HEK293 (cell line): ENCODE results near the gene ITGAL.

ENCODE experiments used
- KLF1 ChIP-seq: fragments of 450-650 bp; formaldehyde crosslinking; IDR thresholded peaks from 2 replicates; pipeline ENCODE4 v1.5.1; 2016; ENCODE audit warnings: missing biosample characterization, missing genetic modification characterization
- PATZ1 ChIP-seq: fragments of 450-650 bp; formaldehyde crosslinking; IDR thresholded peaks from 2 replicates; pipeline ENCODE4 v1.5.1; 2016; ENCODE audit warnings: missing biosample characterization, missing genetic modification characterization
- PBX3 ChIP-seq: sonication (generic); formaldehyde crosslinking; IDR thresholded peaks from 2 replicates; pipeline ENCODE4 v1.8.1; 2022; ENCODE audit warnings: mild to moderate bottlenecking, moderate library complexity, missing genetic modification reagents
- PRDM4 ChIP-seq: fragments of 450-650 bp; formaldehyde crosslinking; IDR thresholded peaks from 2 replicates; pipeline ENCODE4 v1.5.1; 2017; ENCODE audit warnings: missing biosample characterization, missing genetic modification characterization
- WT1 ChIP-seq: fragments of 450-650 bp; formaldehyde crosslinking; IDR thresholded peaks from 2 replicates; pipeline ENCODE4 v1.5.1; 2016; ENCODE audit warnings: missing biosample characterization, missing genetic modification characterization
- YY1 ChIP-seq: fragments of 450-650 bp; formaldehyde crosslinking; IDR thresholded peaks from 2 replicates; pipeline ENCODE4 v1.5.1; 2018; ENCODE audit warnings: missing biosample characterization, missing genetic modification characterization
- ZBTB1 ChIP-seq: fragments of 450-650 bp; formaldehyde crosslinking; IDR thresholded peaks from 2 replicates; pipeline ENCODE4 v1.5.1; 2016; ENCODE audit warnings: missing biosample characterization, missing genetic modification characterization
- ZBTB11 ChIP-seq: fragments of 450-650 bp; formaldehyde crosslinking; conservative IDR thresholded peaks from 2 replicates; pipeline ENCODE4 v1.5.1; 2016; ENCODE audit warnings: low read depth, missing biosample characterization, missing genetic modification characterization
- ZNF10 ChIP-seq: fragments of 450-650 bp; formaldehyde crosslinking; IDR thresholded peaks from 2 replicates; pipeline ENCODE4 v1.5.1; 2017; ENCODE audit warnings: missing biosample characterization, missing genetic modification characterization
- ZNF121 ChIP-seq: fragments of 450-650 bp; formaldehyde crosslinking; IDR thresholded peaks from 2 replicates; pipeline ENCODE4 v1.5.1; 2016; ENCODE audit warnings: missing biosample characterization, missing genetic modification characterization
- ZNF184 ChIP-seq: fragments of 450-650 bp; IDR thresholded peaks from 2 replicates; pipeline ENCODE4 v1.5.1; 2018; ENCODE audit warnings: missing biosample characterization, mild to moderate bottlenecking, missing genetic modification characterization
- ZNF24 ChIP-seq: fragments of 450-650 bp; formaldehyde crosslinking; IDR thresholded peaks from 2 replicates; pipeline ENCODE4 v1.5.1; 2016; ENCODE audit warnings: missing biosample characterization, missing genetic modification characterization
- ZNF266 ChIP-seq: fragments of 450-650 bp; formaldehyde crosslinking; IDR thresholded peaks from 2 replicates; pipeline ENCODE4 v1.5.1; 2016; ENCODE audit warnings: missing biosample characterization, missing genetic modification characterization, low read depth
- ZNF311 ChIP-seq: fragments of 450-650 bp; formaldehyde crosslinking; IDR thresholded peaks from 2 replicates; pipeline ENCODE4 v1.5.1; 2017; ENCODE audit warnings: missing biosample characterization, missing genetic modification characterization, borderline replicate concordance
- ZNF354C ChIP-seq: fragments of 450-650 bp; formaldehyde crosslinking; IDR thresholded peaks from 2 replicates; pipeline ENCODE4 v1.5.1; 2016; ENCODE audit warnings: missing biosample characterization, missing genetic modification characterization, low read depth, borderline replicate concordance
- ZNF623 ChIP-seq: fragments of 450-650 bp; formaldehyde crosslinking; IDR thresholded peaks from 2 replicates; pipeline ENCODE4 v1.5.1; 2016; ENCODE audit warnings: missing biosample characterization, missing genetic modification characterization
- ZNF707 ChIP-seq: fragments of 450-650 bp; formaldehyde crosslinking; IDR thresholded peaks from 2 replicates; pipeline ENCODE4 v1.5.1; 2016; ENCODE audit warnings: missing biosample characterization, missing genetic modification characterization
- ZSCAN23 ChIP-seq: fragments of 450-650 bp; formaldehyde crosslinking; IDR thresholded peaks from 2 replicates; pipeline ENCODE4 v1.5.1; 2016; ENCODE audit warnings: missing biosample characterization, missing genetic modification characterization
- ZSCAN4 ChIP-seq: fragments of 450-650 bp; formaldehyde crosslinking; IDR thresholded peaks from 2 replicates; pipeline ENCODE4 v1.5.1; 2017; ENCODE audit warnings: missing biosample characterization, missing genetic modification characterization
- TF ChIP-seq, protein P1 (sequence below): fragments of 450-650 bp; formaldehyde crosslinking; IDR thresholded peaks from 2 replicates; pipeline ENCODE4 v1.5.1; 2016; ENCODE audit warnings: missing biosample characterization, missing genetic modification characterization
- TF ChIP-seq, protein P2 (sequence below): fragments of 450-650 bp; formaldehyde crosslinking; IDR thresholded peaks from 2 replicates; pipeline ENCODE4 v1.5.1; 2017; ENCODE audit warnings: missing biosample characterization, missing genetic modification characterization
- TF ChIP-seq, protein P3 (sequence below): fragments of 450-650 bp; IDR thresholded peaks from 2 replicates; pipeline ENCODE4 v1.5.1; 2018; ENCODE audit warnings: missing biosample characterization, missing genetic modification characterization

Gene ITGAL

GRCh38 chr16:30429678-30430427 is 42.7 kb upstream of the ITGAL start, which contains the start of gene DCTPP1 (continued):
- peak; percentile 44; the same call in 1 of the 2 replicates for TF ChIP-seq ZBTB11 (tag by site-specific recombination)
- TF ChIP-seq, protein P1, sequence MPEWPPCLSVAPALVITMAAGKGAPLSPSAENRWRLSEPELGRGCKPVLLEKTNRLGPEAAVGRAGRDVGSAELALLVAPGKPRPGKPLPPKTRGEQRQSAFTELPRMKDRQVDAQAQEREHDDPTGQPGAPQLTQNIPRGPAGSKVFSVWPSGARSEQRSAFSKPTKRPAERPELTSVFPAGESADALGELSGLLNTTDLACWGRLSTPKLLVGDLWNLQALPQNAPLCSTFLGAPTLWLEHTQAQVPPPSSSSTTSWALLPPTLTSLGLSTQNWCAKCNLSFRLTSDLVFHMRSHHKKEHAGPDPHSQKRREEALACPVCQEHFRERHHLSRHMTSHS (tag by site-specific recombination), result no peak
- 0 out of 2 replicates have a peak, but pooled peaks have one; percentile 8 for TF ChIP-seq ZNF266 (tag by site-specific recombination)
- TF ChIP-seq ZSCAN23, result 0 out of 2 replicates have a peak, but pooled peaks have one; percentile 27
- TF ChIP-seq ZBTB1 (tag by site-specific recombination), result no peak
- no peak for TF ChIP-seq ZNF311
- peak; percentile 22; the same call in 1 of the 2 replicates for TF ChIP-seq PRDM4
- TF ChIP-seq ZNF10, result peak; percentile 57; the same call in 1 of the 2 replicates
- TF ChIP-seq WT1 (tag by site-specific recombination), result peak; percentile 27
- 0 out of 2 replicates have a peak, but pooled peaks have one; percentile 20 for TF ChIP-seq ZNF184 (tag by site-specific recombination)
- 0 out of 2 replicates have a peak, but pooled peaks have one; percentile 35 for TF ChIP-seq PBX3 (CRISPR knock-in tag)
- peak; percentile 4; the same call in 1 of the 2 replicates for TF ChIP-seq ZSCAN4 (tag by site-specific recombination)
- peak; percentile 81 for TF ChIP-seq PATZ1 (tag by site-specific recombination)
- TF ChIP-seq ZNF24, result peak; percentile 88; the same call in 1 of the 2 replicates
- peak; percentile 92 for TF ChIP-seq KLF1 (tag by site-specific recombination)
- TF ChIP-seq, protein P2, sequence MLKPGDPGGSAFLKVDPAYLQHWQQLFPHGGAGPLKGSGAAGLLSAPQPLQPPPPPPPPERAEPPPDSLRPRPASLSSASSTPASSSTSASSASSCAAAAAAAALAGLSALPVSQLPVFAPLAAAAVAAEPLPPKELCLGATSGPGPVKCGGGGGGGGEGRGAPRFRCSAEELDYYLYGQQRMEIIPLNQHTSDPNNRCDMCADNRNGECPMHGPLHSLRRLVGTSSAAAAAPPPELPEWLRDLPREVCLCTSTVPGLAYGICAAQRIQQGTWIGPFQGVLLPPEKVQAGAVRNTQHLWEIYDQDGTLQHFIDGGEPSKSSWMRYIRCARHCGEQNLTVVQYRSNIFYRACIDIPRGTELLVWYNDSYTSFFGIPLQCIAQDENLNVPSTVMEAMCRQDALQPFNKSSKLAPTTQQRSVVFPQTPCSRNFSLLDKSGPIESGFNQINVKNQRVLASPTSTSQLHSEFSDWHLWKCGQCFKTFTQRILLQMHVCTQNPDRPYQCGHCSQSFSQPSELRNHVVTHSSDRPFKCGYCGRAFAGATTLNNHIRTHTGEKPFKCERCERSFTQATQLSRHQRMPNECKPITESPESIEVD (tag by site-specific recombination), result no peak
- no peak for TF ChIP-seq ZNF354C (tag by site-specific recombination)
- TF ChIP-seq ZNF121 (tag by site-specific recombination), result 0 out of 2 replicates have a peak, but pooled peaks have one; percentile 8
- TF ChIP-seq, protein P3, sequence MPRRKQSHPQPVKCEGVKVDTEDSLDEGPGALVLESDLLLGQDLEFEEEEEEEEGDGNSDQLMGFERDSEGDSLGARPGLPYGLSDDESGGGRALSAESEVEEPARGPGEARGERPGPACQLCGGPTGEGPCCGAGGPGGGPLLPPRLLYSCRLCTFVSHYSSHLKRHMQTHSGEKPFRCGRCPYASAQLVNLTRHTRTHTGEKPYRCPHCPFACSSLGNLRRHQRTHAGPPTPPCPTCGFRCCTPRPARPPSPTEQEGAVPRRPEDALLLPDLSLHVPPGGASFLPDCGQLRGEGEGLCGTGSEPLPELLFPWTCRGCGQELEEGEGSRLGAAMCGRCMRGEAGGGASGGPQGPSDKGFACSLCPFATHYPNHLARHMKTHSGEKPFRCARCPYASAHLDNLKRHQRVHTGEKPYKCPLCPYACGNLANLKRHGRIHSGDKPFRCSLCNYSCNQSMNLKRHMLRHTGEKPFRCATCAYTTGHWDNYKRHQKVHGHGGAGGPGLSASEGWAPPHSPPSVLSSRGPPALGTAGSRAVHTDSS (tag by site-specific recombination), result no peak
- TF ChIP-seq ZNF707 (tag by site-specific recombination), result no peak
- peak; percentile 61 for TF ChIP-seq YY1 (tag by site-specific recombination)
- TF ChIP-seq ZNF623 (tag by site-specific recombination), result peak; percentile 17; the same call in 1 of the 2 replicates
